Astrocyte (in vitro differentiated cells and primary cell): Measurements from ENCODE around the gene GSG1L.

ENCODE experiments used
- CTCF ChIP-seq: IDR thresholded peaks from 2 replicates; pipeline ENCODE4 v1.5.1; 2011; ENCODE audit warnings: low read depth, mild to moderate bottlenecking, inconsistent platforms, low read length, moderate library complexity; ENCODE audit not compliant: insufficient read depth
- EZH2 ChIP-seq: IDR thresholded peaks from 2 replicates; pipeline ENCODE4 v1.6.1; 2012; ENCODE audit warnings: mild to moderate bottlenecking, low read length, inconsistent platforms; ENCODE audit not compliant: insufficient read depth

- TF ChIP-seq CTCF (no peak), EZH2 (no peak)
Observed at GRCh38 chr16:27798241-27798640, 265.3 kb downstream of the GSG1L start.
